Keratinocyte (primary cell): ENCODE measurements around the gene NOB1. TPM values are rescaled to one million over a fixed set of nuclear protein-coding genes. Genes with fewer than 3 reads are reported as not detected.

Source experiments
- DNase-seq: peaks from one replicate; pipeline ENCODE4 v3.0.0-alpha.2; 2011; ENCODE audit warnings: low read depth, missing footprints, low spot score
- FAIRE-seq: peaks from 2 replicates; lab custom pipeline; 2011; peaks lifted over from hg19 to GRCh38; lab: Jason Lieb, UNC
- H2AFZ ChIP-seq: 2 replicates; pipeline ENCODE4 v1.6.0; 2012; ENCODE audit warnings: low read length, control low read depth, inconsistent platforms; ENCODE audit not compliant: control insufficient read depth
- H3K27ac ChIP-seq: 2 replicates; pipeline ENCODE4 v1.5.1; 2011; ENCODE audit warnings: low read length; ENCODE audit not compliant: control insufficient read depth, insufficient read depth
- H3K27me3 ChIP-seq: 3 replicates; pipeline ENCODE4 v1.6.0; 2011; ENCODE audit warnings: low read length; ENCODE audit not compliant: control insufficient read depth, insufficient read depth; ENCODE audit errors: extremely low read depth
- H3K36me3 ChIP-seq, 2 experiments: 2 replicates in 1 of 2; 3 replicates in 1 of 2; pipeline ENCODE4 v1.5.1; 2011; ENCODE audit warnings: low read length in 2 of 2, mild to moderate bottlenecking in 1 of 2; ENCODE audit not compliant: control insufficient read depth in 2 of 2, insufficient read depth in 2 of 2; ENCODE audit errors: extremely low read depth in 1 of 2
- H3K4me1 ChIP-seq: 3 replicates; pipeline ENCODE4 v1.5.1; 2011; ENCODE audit warnings: low read length; ENCODE audit not compliant: control insufficient read depth, insufficient read depth; ENCODE audit errors: extremely low read depth
- H3K4me2 ChIP-seq: 3 replicates; pipeline ENCODE4 v1.6.0; 2011; ENCODE audit warnings: low read depth, low read length; ENCODE audit not compliant: control insufficient read depth, insufficient read depth; ENCODE audit errors: extremely low read depth
- H3K4me3 ChIP-seq, 3 experiments: fragments of 200-600 bp in 1 of 3; sonication (generic) in 1 of 3; 2 replicates in 2 of 3; 3 replicates in 1 of 3; pipeline ENCODE4 v1.5.1; 2011 to 2016; ENCODE audit warnings: low read length in 3 of 3, mild to moderate bottlenecking in 3 of 3, control low read depth in 2 of 3, inconsistent platforms in 1 of 3, low read depth in 1 of 3, mixed read lengths in 1 of 3, mixed run types in 1 of 3, moderate library complexity in 1 of 3; ENCODE audit not compliant: control insufficient read depth in 2 of 3, insufficient read depth in 2 of 3; ENCODE audit errors: extremely low read depth in 1 of 3
- H3K79me2 ChIP-seq: 2 replicates; pipeline ENCODE4 v1.6.0; 2012; ENCODE audit warnings: low read length; ENCODE audit not compliant: control insufficient read depth, insufficient read depth
- H3K9ac ChIP-seq: 3 replicates; pipeline ENCODE4 v1.6.0; 2011; ENCODE audit warnings: low read length; ENCODE audit not compliant: control insufficient read depth, insufficient read depth; ENCODE audit errors: extremely low read depth
- H3K9me1 ChIP-seq: 3 replicates; pipeline ENCODE4 v1.6.0; 2011; ENCODE audit warnings: low read length; ENCODE audit not compliant: control insufficient read depth, insufficient read depth; ENCODE audit errors: extremely low read depth
- H3K9me3 ChIP-seq: 2 replicates; pipeline ENCODE4 v1.5.1; 2012; ENCODE audit warnings: low read depth, low read length; ENCODE audit not compliant: control insufficient read depth
- H4K20me1 ChIP-seq: 3 replicates; pipeline ENCODE4 v1.6.0; 2011; ENCODE audit warnings: low read length; ENCODE audit not compliant: control insufficient read depth, insufficient read depth; ENCODE audit errors: extremely low read depth
- EZH2 ChIP-seq: IDR thresholded peaks from one replicate; pipeline ENCODE4 v1.6.1; 2012; ENCODE audit warnings: inconsistent platforms, mild to moderate bottlenecking, low read length, moderate library complexity
- dilution Hi-C: fragments of 300-500 bp; cut with MboI; formaldehyde crosslinking; loops from one replicate; pipeline ENCODE4 v1.7.0; 2020; ENCODE audit warnings: low sequenced_read_pairs; ENCODE audit not compliant: extremely low pct_ligation_motif_present
- polyA plus RNA-seq, 5 experiments: library from polyadenylated mRNA; depleted of rRNA in 3 of 5; stranded (reverse) in 3 of 5; stranded (forward) in 1 of 5; unstranded in 1 of 5; fragments of >200 nt; gene quantifications; 1 replicate in 1 of 5; 2 replicates in 3 of 5; 3 replicates in 1 of 5; pipeline versions ENCODE4 v1.2.1 to v1.2.3, GENCODE V29; 2011 to 2012; ENCODE audit warnings: missing spikeins in 2 of 5, low read depth in 1 of 5, low replicate concordance in 1 of 5
- TF ChIP-seq, protein P1 (sequence below), 3 experiments: IDR thresholded peaks in 1 of 3; conservative IDR thresholded peaks in 1 of 3; optimal IDR thresholded peaks in 1 of 3; 2 replicates in 2 of 3; 3 replicates in 1 of 3; pipeline versions ENCODE3 to v1.5.1; 2011; ENCODE audit warnings: low read length in 3 of 3, mild to moderate bottlenecking in 3 of 3, moderate library complexity in 2 of 3, control low read depth in 1 of 3, inconsistent platforms in 1 of 3; ENCODE audit not compliant: insufficient read depth in 2 of 3; ENCODE audit errors: extremely low read depth in 1 of 3

Gene NOB1
- polyA plus RNA-seq, 1 donor (not counting 4 experiments of a cell fraction or from before 2014, with no cell fraction given), result 63.0 TPM

DNA sequence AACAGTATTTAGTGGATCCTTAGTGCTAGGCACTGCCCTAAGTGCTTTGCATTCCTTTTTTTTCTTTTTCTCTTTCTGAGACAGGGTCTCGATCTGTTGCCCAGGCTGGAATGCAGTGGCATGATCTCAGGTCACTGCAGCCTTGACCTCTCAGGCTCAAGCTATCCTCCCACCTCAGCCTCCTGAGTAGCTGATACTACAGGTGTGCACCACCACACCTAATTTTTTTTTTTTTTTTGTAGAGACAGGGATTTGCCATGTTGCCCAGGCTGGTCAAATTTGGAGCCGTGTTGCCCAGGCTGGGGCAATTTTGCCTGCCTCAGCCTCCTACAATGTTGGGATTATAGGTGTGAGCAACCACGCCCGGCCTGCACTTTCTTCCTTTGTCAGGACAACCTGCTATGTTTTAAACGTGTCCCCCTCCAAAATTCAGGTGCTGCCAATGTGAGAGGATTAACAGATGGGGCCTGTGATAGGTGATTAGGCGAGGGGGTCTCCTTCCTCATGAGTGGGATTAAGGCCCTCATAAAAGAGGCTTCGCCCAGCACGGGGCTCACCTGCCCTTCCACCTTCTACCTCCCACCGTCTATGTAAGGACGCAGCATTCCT is 33.8 kb downstream of the NOB1 start:
- no peaks in the 10 kb centered on the region for H3K27me3 ChIP-seq
- no peaks in the 10 kb centered on the region for H4K20me1 ChIP-seq

DNA sequence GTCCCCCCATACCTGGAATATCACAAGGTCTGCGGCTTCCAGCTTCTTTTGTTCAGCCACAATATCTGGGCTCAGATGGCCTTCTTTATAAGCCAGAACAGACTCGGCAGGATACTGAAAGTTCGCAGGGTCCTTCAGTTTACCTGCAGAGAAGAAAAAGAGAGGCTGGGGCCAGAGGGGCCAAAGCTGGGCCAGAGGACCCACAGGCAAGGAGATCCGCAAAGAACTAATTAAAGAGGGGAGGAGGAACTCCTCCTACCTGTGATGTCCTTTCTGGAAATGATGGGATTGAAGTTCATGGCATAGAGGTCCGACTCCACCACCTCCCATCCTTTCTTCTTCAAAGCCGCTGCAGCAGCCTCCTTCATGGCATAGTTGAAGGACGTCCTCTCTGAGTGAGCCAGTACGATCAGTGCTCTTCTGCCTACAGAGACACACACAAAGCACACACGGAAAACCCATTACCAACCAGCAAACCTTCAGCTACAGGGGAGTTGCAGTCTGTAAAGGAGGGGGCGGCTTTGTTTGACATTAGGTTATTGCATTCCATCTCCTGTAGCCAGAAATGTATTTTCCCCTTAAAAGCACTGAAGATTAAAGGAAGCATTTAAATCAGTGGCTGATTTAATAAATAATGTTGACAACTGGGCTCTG is 36.5 kb downstream of the NOB1 start:
- H3K4me3 ChIP-seq, result no peak overlapping the region
- DNase-seq, result no peak
- H3K27me3 ChIP-seq, result no peaks in the 10 kb centered on the region
- no peak for TF ChIP-seq EZH2
- TF ChIP-seq, protein P1, sequence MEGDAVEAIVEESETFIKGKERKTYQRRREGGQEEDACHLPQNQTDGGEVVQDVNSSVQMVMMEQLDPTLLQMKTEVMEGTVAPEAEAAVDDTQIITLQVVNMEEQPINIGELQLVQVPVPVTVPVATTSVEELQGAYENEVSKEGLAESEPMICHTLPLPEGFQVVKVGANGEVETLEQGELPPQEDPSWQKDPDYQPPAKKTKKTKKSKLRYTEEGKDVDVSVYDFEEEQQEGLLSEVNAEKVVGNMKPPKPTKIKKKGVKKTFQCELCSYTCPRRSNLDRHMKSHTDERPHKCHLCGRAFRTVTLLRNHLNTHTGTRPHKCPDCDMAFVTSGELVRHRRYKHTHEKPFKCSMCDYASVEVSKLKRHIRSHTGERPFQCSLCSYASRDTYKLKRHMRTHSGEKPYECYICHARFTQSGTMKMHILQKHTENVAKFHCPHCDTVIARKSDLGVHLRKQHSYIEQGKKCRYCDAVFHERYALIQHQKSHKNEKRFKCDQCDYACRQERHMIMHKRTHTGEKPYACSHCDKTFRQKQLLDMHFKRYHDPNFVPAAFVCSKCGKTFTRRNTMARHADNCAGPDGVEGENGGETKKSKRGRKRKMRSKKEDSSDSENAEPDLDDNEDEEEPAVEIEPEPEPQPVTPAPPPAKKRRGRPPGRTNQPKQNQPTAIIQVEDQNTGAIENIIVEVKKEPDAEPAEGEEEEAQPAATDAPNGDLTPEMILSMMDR (optimal IDR thresholded peaks at IDR 0.05 in 1 of 3, IDR thresholded peaks at IDR 0.05 in 1 of 3, conservative IDR thresholded peaks at IDR 0.05 in 1 of 3; ENCODE audit: extremely low read depth in 1 of 3, insufficient read depth in 2 of 3, low read length in 3 of 3), result no peak
- H3K27ac ChIP-seq, result no peak overlapping the region
- no peak for FAIRE-seq
- no peaks in the 10 kb centered on the region for H4K20me1 ChIP-seq
- no peak overlapping the region for H3K9ac ChIP-seq
- no peaks in the 10 kb centered on the region for H3K9me3 ChIP-seq
- peaks cover 15 to 17% of the 10 kb centered on the region in 2 experiments for H3K36me3 ChIP-seq
- H2AFZ ChIP-seq, result no peak overlapping the region
- dilution Hi-C loops, result no loop called here
- H3K9me1 ChIP-seq, result no peaks in the 10 kb centered on the region
- H3K4me2 ChIP-seq, result no peak overlapping the region
- no peaks in the 10 kb centered on the region for H3K4me1 ChIP-seq
- H3K79me2 ChIP-seq, result peaks cover 10% of the 10 kb centered on the region

More for the DNA sequence above, 33.8 kb downstream of the NOB1 start:
- Histone ChIP-seq H3K4me2 (no peak overlapping the region), H3K4me1 (peaks cover 14% of the 10 kb centered on the region), H3K9me1 (no peaks in the 10 kb centered on the region), H3K79me2 (peaks cover 29% of the 10 kb centered on the region), H3K27ac (no peak overlapping the region), H3K9ac (no peak overlapping the region), H3K9me3 (no peaks in the 10 kb centered on the region), H3K4me3 (no peak overlapping the region), H2AFZ (no peak overlapping the region), H3K36me3 (peaks cover 9 to 11% of the 10 kb centered on the region in 2 experiments)
- FAIRE-seq (no peak), DNase-seq (no peak)
- TF ChIP-seq, protein P1 (optimal IDR thresholded peaks at IDR 0.05 in 1 of 3, IDR thresholded peaks at IDR 0.05 in 1 of 3, conservative IDR thresholded peaks at IDR 0.05 in 1 of 3; ENCODE audit: extremely low read depth in 1 of 3, insufficient read depth in 2 of 3, low read length in 3 of 3), result no peak
- no peak for TF ChIP-seq EZH2
- dilution Hi-C loops, result no loop called here
